Pancreas (tissue), 10 donors: ENCODE measurements around the gene UCN. TPM values are rescaled to one million over a fixed set of nuclear protein-coding genes. Genes with fewer than 3 reads are reported as not detected.

Experiments
- ATAC-seq, 4 donors: fragments of 200-7000 bp; cut with Tn5 transposase; one replicate each; pipeline versions ENCODE4 v1.8.0 to v1.9.1; 2020; ENCODE audit warnings: mild to moderate bottlenecking in 4 of 4, moderate library complexity in 4 of 4
- DNase-seq, 6 donors: peaks; one replicate each; pipeline ENCODE4 v3.0.0-alpha.2; 2020
- FAIRE-seq: peaks from 2 replicates; lab custom pipeline; 2012; peaks lifted over from hg19 to GRCh38; lab: Jason Lieb, UNC
- H3K27ac ChIP-seq, 4 donors: fragments of 200-600 bp; sonication (generic); 1 replicate in 3 of 4; 2 replicates in 1 of 4; pipeline versions ENCODE4 v1.5.0 to v1.8.0; 2020
- H3K27me3 ChIP-seq, 4 donors: fragments of 200-600 bp; one replicate each; pipeline ENCODE4 v1.8.0; 2021
- H3K36me3 ChIP-seq, 3 donors: fragments of 200-600 bp; sonication (generic) in 1 of 3; one replicate each; pipeline versions ENCODE4 v1.5.0 to v1.8.0; 2020 to 2021
- H3K4me1 ChIP-seq, 3 donors: fragments of 200-600 bp; one replicate each; pipeline ENCODE4 v1.8.0; 2021
- H3K4me3 ChIP-seq, 4 donors: fragments of 200-600 bp; sonication (generic) in 2 of 4; one replicate each; pipeline versions ENCODE4 v1.5.0 to v1.8.0; 2020 to 2021
- H3K9me3 ChIP-seq, 4 donors: fragments of 200-600 bp; one replicate each; pipeline ENCODE4 v1.8.0; 2021
- CTCF ChIP-seq, 4 donors: fragments of 200-600 bp; sonication (generic) in 3 of 4; IDR thresholded peaks; one replicate each; pipeline versions ENCODE4 v1.5.0 to v1.8.0; 2021; ENCODE audit warnings: antibody characterized with exemption in 4 of 4
- WGBS, 2 donors: extraction: QIAGEN DNeasy Blood & Tissue Kit; methylation state at CpG; one replicate each; pipeline ENCODE4 v1.1.7; 2013; 5-methylcytosine and 5-hydroxymethylcytosine counted together
- intact Hi-C, 3 donors: fragments of 100-400 bp; cut with DNase I; formaldehyde crosslinking; loops; one replicate each; pipeline versions ENCODE4 v1.11.1 to v1.14.2; 2022
- polyA plus RNA-seq, 2 donors: library from polyadenylated mRNA; stranded (reverse); fragments of 200-250 nt; gene quantifications; one replicate each; pipeline ENCODE4 v1.2.3, GENCODE V29; 2013
- total RNA-seq, 6 donors: library from RNA; stranded (reverse); fragmentation: NEBNext Ultra II Directional in 4 of 6; extraction: Animal tissue kit (Norgen Biotek cat#: 25700) in 4 of 6; gene quantifications; one replicate each; pipeline versions ENCODE4 v1.2.1 to v1.2.4, GENCODE V29; 2021 to 2023
- donor health status: healthy with polysubstance abuse.
- donor health status: DM: no; HTN: no; CAD: no; lungs with moderate emphysema.
- donor health status: DM: no; HTN: no; CAD: no.
- donor health status: control.
- donor health status: control.
- donor health status: Bipolar disorder and iron deficiency.
- donor health status: DM: yes; HTN: yes; CAD: no.
- donor health status: DM: no; HTN: no; CAD: no.
- donor health status: DM: no; HTN: no; CAD: no.
- donor health status: DM: yes; HTN: yes; CAD: no.

The UCN gene
- total and polyA plus RNA-seq, 8 donors: 0.51 to 4.6 (median 0.86) TPM

- H3K27me3 ChIP-seq: no peaks in the 10 kb centered on the region
- H3K36me3 ChIP-seq: peaks cover 9 to 68% (median 22%) of the 10 kb centered on the region in 3 donors
- H3K4me1 ChIP-seq: no peaks in the 10 kb centered on the region
- FAIRE-seq (no peak), ATAC-seq (no peak), DNase-seq (no peak)
- 95% methylated on average over 7 of the region's 7 CpGs for WGBS, 2 donors
- H3K4me3 ChIP-seq: no peak overlapping the region
- TF ChIP-seq CTCF (IDR thresholded peaks at IDR 0.05): no peak
- H3K9me3 ChIP-seq: no peaks in the 10 kb centered on the region
- H3K27ac ChIP-seq: no peak overlapping the region
- intact Hi-C loops: no loop called here
Measured at GRCh38 chr2:27336173-27336572, 27.9 kb upstream of the UCN start.

- FAIRE-seq: no peak
- no peak for DNase-seq
Measured at GRCh38 chr2:27335311-27335710, 27.1 kb upstream of the UCN start.

GRCh38 chr2:27324720-27325119 is 16.5 kb upstream of the UCN start:
- ATAC-seq: no peak
- peaks cover 8 to 26% (median 21%) of the 10 kb centered on the region in 3 donors for H3K4me1 ChIP-seq
- FAIRE-seq: no peak
- 96 to 99% methylated on average over 5 of the region's 5 CpGs for WGBS, 2 donors
- no peaks in the 10 kb centered on the region for H3K9me3 ChIP-seq
- intact Hi-C loops: no loop called here
- H3K4me3 ChIP-seq: no peak overlapping the region
- TF ChIP-seq CTCF (IDR thresholded peaks at IDR 0.05): no peak
- no peaks in the 10 kb centered on the region for H3K27me3 ChIP-seq
- H3K27ac ChIP-seq: peak overlapping the region in 1 of 4 donors; percentile 94
- H3K36me3 ChIP-seq: peaks cover 0 to 30% (median 11%) of the 10 kb centered on the region in 3 donors
- DNase-seq: no peak

More at GRCh38 chr2:27335311-27335710, 27.1 kb upstream of the UCN start:
- no peaks in the 10 kb centered on the region for H3K9me3 ChIP-seq
- no peak overlapping the region for H3K27ac ChIP-seq
- WGBS, 2 donors: 95% methylated on average over 3 of the region's 3 CpGs
- H3K36me3 ChIP-seq: peaks cover 9 to 59% (median 17%) of the 10 kb centered on the region in 3 donors
- no peak for ATAC-seq
- no peak for TF ChIP-seq CTCF (IDR thresholded peaks at IDR 0.05)
- no peak overlapping the region for H3K4me3 ChIP-seq
- no peaks in the 10 kb centered on the region for H3K4me1 ChIP-seq
- intact Hi-C loops: no loop called here
- no peaks in the 10 kb centered on the region for H3K27me3 ChIP-seq

- peak; percentile 4 to 15 (median 14) for ATAC-seq
- intact Hi-C loops: no loop called here
- no peak for DNase-seq
Measured at GRCh38 chr2:27323596-27324285, 15.5 kb upstream of the UCN start.

More at GRCh38 chr2:27323596-27324285, 15.5 kb upstream of the UCN start:
- TF ChIP-seq CTCF (IDR thresholded peaks at IDR 0.05): no peak
- 4 to 6% methylated on average over 5 of the region's 5 CpGs for WGBS, 2 donors
- peak overlapping the region; percentile 71 to 82 (median 77) for H3K4me3 ChIP-seq
- no peak for FAIRE-seq
- peaks cover 8 to 26% (median 21%) of the 10 kb centered on the region in 3 donors for H3K4me1 ChIP-seq
- H3K27me3 ChIP-seq: no peaks in the 10 kb centered on the region
- peak overlapping the region; percentile 93 to 95 (median 94) for H3K27ac ChIP-seq
- peaks cover 0 to 20% (median 1%) of the 10 kb centered on the region in 3 donors for H3K36me3 ChIP-seq
- no peaks in the 10 kb centered on the region for H3K9me3 ChIP-seq
